ENCODE measurements around the gene CDK18. TPM values are rescaled to one million over a fixed set of nuclear protein-coding genes. Genes with fewer than 3 reads are reported as not detected.

Gene CDK18
- total and polyA plus RNA-seq, 2 of the 8 experiments (the other 6 are each of a cell fraction or from before 2014, with no cell fraction given), result 31.2 to 44.0 TPM

GRCh38 chr1:205465392-205465791, 39.1 kb upstream of the CDK18 start:
- Histone ChIP-seq H2AK5ac (ENCODE audit: low read depth, low read length) (no peak overlapping the region), H4K8ac (ENCODE audit: extremely low read depth, insufficient read depth, low read length) (no peak overlapping the region; the same call in 1 of the 2 replicates), H3K23me2 (ENCODE audit: low read depth, low read length) (no peaks in the 10 kb centered on the region), H3K27me3 (replicated peaks in 1 of 4; ENCODE audit: control insufficient read depth in 3 of 4, extremely low read depth in 1 of 4, insufficient read depth in 3 of 4, low read length in 3 of 4) (no peaks in the 10 kb centered on the region; a peak in 1 of 7 replicates), H3K4ac (replicated peaks; ENCODE audit: insufficient read length, low read depth, low read length) (no peak overlapping the region), H3K18ac (ENCODE audit: extremely low read depth, low read length) (no peak overlapping the region), H2BK120ac (replicated peaks; ENCODE audit: low read depth, low read length) (no peak overlapping the region), H3K23ac (ENCODE audit: insufficient read length) (no peak overlapping the region), H3K9me3 (ENCODE audit: insufficient read depth in 2 of 2, low read depth in 1 of 2, low read length in 1 of 2) (no peaks in the 10 kb centered on the region), H2BK20ac (ENCODE audit: low read length) (no peak overlapping the region), H3K36me3 (ENCODE audit: control insufficient read depth in 2 of 4, insufficient read depth in 4 of 4, low read length in 3 of 4) (no peaks in the 10 kb centered on the region), H2AFZ (ENCODE audit: low read length) (no peak overlapping the region), H3K79me1 (ENCODE audit: low read depth, low read length) (no peaks in the 10 kb centered on the region), H2BK5ac (ENCODE audit: low read depth, low read length) (no peak overlapping the region), H2BK15ac (ENCODE audit: low read length) (no peak overlapping the region), H2BK12ac (ENCODE audit: low read depth, low read length) (no peak overlapping the region), H3K14ac (ENCODE audit: insufficient read length) (no peak overlapping the region), H3K79me2 (ENCODE audit: control insufficient read depth in 1 of 2, insufficient read depth in 2 of 2, low read length in 2 of 2) (no peaks in the 10 kb centered on the region), H3K4me2 (ENCODE audit: insufficient read depth in 1 of 2, low read depth in 2 of 2, low read length in 2 of 2) (no peak overlapping the region), H4K20me1 (replicated peaks in 1 of 2; ENCODE audit: control insufficient read depth in 1 of 2, insufficient read depth in 2 of 2, low read length in 2 of 2) (no peaks in the 10 kb centered on the region), H3K4me1 (replicated peaks in 1 of 4; ENCODE audit: control insufficient read depth in 3 of 4, insufficient read depth in 4 of 4, low read length in 3 of 4) (peaks cover 0 to 5% (median 1%) of the 10 kb centered on the region in 4 experiments; a peak in 5 of 7 replicates), H3K27ac (ENCODE audit: low read depth, low read length) (no peak overlapping the region), H4K5ac (ENCODE audit: insufficient read length, low read depth, low read length) (no peak overlapping the region), H3K56ac (replicated peaks; ENCODE audit: insufficient read length, low read depth, low read length) (no peak overlapping the region), H3K4me3 (ENCODE audit: extremely low read depth in 1 of 4, insufficient read depth in 2 of 4, low read depth in 3 of 4, low read length in 4 of 4) (no peak overlapping the region), H4K91ac (replicated peaks; ENCODE audit: insufficient read length, low read length) (no peak overlapping the region), H3K9ac (replicated peaks in 1 of 4; ENCODE audit: extremely low read depth in 1 of 4, low read depth in 3 of 4, low read length in 3 of 4) (no peak overlapping the region)
- WGBS, 2 experiments (ENCODE audit: extremely low coverage in 1 of 2, insufficient coverage in 1 of 2, insufficient read length in 1 of 2, insufficient replicate concordance in 2 of 2, low coverage in 1 of 2, low lambda C conversion rate in 2 of 2, missing lambda C conversion rate in 1 of 2), result 78% methylated on average over 2 of the region's 2 CpGs; no CpG with 5 or more reads in 1 of the 2 experiments
- TF ChIP-seq SUZ12 (IDR thresholded peaks at IDR 0.05; ENCODE audit: low read length), result no peak
- TF ChIP-seq, protein P1, sequence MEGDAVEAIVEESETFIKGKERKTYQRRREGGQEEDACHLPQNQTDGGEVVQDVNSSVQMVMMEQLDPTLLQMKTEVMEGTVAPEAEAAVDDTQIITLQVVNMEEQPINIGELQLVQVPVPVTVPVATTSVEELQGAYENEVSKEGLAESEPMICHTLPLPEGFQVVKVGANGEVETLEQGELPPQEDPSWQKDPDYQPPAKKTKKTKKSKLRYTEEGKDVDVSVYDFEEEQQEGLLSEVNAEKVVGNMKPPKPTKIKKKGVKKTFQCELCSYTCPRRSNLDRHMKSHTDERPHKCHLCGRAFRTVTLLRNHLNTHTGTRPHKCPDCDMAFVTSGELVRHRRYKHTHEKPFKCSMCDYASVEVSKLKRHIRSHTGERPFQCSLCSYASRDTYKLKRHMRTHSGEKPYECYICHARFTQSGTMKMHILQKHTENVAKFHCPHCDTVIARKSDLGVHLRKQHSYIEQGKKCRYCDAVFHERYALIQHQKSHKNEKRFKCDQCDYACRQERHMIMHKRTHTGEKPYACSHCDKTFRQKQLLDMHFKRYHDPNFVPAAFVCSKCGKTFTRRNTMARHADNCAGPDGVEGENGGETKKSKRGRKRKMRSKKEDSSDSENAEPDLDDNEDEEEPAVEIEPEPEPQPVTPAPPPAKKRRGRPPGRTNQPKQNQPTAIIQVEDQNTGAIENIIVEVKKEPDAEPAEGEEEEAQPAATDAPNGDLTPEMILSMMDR (IDR thresholded peaks at IDR 0.05; ENCODE audit: control extremely low read depth in 1 of 3, insufficient read depth in 1 of 3, low read depth in 1 of 3, low read length in 3 of 3), result no peak
- no peak for TF ChIP-seq POLR2AphosphoS5 (IDR thresholded peaks at IDR 0.05; ENCODE audit: low read depth, low read length)
- peak; percentile 15; the same call in 1 of the 2 replicates for TF ChIP-seq KDM1A (IDR thresholded peaks at IDR 0.05; ENCODE audit: borderline replicate concordance, low read length)
- no peak for TF ChIP-seq SAP30 (IDR thresholded peaks at IDR 0.05; ENCODE audit: insufficient read depth, insufficient replicate concordance, low read length)
- no peak for TF ChIP-seq JUN (IDR thresholded peaks at IDR 0.05; ENCODE audit: low read depth, low read length)
- FAIRE-seq (no peak), DNase-seq (ENCODE audit: low read depth in 1 of 2, low spot score in 2 of 2) (no peak)
- CTCF ChIA-PET (ENCODE audit: partially characterized antibody), result interaction anchor here (1.2 to 30.2 kb wide), 4 partner anchors 23 to 120 kb away, joined by 4 to 767 read pairs (median 120); no protein-coding TSS in a partner anchor
- POLR2A ChIA-PET (ENCODE audit: partially characterized antibody), result interaction anchor here (1.4 kb wide), 1 partner anchor 27 kb away, joined by 3 read pairs; no protein-coding TSS in a partner anchor
